Measurements from ENCODE around the gene STAT1. TPM values are rescaled to one million over a fixed set of nuclear protein-coding genes. Genes with fewer than 3 reads are reported as not detected.

STAT1 gene
- total RNA-seq, 1 experiment from 2014 or later = 32.5 TPM

DNA sequence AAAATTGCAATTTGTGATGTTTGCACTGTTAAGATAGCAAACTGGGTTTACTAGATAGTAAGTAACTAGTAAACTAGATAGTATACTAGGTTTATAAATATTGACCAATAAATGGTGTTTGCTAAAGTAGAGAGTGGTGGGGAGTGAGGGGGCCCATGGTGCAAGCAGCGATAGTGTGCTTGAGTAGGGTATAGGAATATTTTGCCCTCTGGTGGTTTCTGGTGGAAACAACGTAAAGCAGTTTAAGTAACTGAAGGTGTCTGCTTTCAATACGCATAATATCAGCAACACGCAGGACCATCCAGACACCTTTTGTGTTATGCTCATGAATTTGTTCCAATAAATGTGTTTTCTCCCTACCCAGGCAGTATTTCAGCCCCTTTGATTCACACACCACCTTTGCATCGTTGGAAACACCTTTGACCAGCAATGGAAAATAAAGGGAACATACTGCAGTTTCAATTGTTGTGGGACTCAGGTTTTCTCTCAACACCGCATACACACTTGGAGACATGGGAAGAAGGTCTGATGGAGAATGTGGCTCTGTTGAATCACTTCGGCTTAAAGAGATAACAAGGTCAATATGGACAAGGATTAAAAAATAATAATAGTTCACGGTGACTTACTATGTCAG is 16.7 kb upstream of the STAT1 start:
- Histone ChIP-seq H3K4me1 (replicated peaks; ENCODE audit: insufficient read depth) (no peaks in the 10 kb centered on the region), H4K20me1 (ENCODE audit: insufficient read depth) (no peaks in the 10 kb centered on the region), H3K4me2 (no peak overlapping the region), H3K4me3 (no peak overlapping the region), H3K79me2 (ENCODE audit: low read depth) (no peaks in the 10 kb centered on the region), H3K27ac (no peak overlapping the region), H2AFZ (no peak overlapping the region), H3K9me3 (ENCODE audit: insufficient read depth, low read depth) (no peaks in the 10 kb centered on the region), H3F3A (ENCODE audit: insufficient read depth, low read depth) (no peaks in the 10 kb centered on the region), H3K9me2 (ENCODE audit: insufficient read depth) (no peaks in the 10 kb centered on the region), H3K27me3 (ENCODE audit: insufficient read depth, low read depth) (no peaks in the 10 kb centered on the region), H3K36me3 (ENCODE audit: low read depth) (no peaks in the 10 kb centered on the region)
- DNase-seq = no peak
- POLR2A ChIA-PET (ENCODE audit: unreplicated experiment) = no interaction called here
- CTCF ChIA-PET = no interaction called here
- intact Hi-C loops (cut with micrococcal nuclease; ENCODE audit: unreplicated experiment) = no loop called here
- TF ChIP-seq EZH2 (IDR thresholded peaks at IDR 0.05; ENCODE audit: low read depth) (no peak), CTCF (conservative IDR thresholded peaks at IDR 0.05) (peak; percentile 59; the same call in 1 of the 2 replicates)
- BruUV-seq (replicated peaks) = no TSS peak

DNA sequence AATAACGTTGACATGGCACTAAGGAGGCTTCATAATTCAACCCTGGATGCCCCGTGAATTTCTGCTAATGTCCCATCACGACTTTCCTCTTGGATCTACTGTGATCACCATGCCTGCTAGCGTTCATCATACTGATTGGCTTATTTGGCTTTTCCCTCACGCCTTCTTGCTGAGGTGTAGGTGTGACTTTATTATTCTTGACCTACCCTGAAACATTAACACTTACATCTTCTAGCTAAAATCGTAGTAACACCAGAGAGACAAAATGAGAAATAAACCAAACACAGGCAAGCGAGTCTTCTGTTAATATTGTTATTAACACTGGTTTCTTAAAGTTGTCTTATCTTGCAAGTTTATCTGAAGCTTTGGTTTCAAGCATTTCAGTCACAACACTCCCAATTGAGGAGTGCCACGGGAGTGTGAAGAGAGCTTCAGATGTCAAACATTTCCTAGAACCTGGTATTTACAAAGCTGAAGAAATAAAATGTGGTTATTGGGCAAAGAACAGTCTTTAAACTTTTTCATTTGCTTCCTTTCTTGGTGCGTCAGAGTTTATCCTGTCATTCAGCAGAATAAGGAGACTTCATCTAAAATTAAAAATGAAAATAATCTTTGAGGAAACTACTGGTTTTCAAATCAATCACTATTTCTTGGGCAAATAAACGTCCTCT is 15.4 kb upstream of the STAT1 start:
- POLR2A ChIA-PET (ENCODE audit: unreplicated experiment) = no interaction called here
- H3K9me3 ChIP-seq (ENCODE audit: insufficient read depth, low read depth) = no peaks in the 10 kb centered on the region
- no peaks in the 10 kb centered on the region for H3K4me1 ChIP-seq (replicated peaks; ENCODE audit: insufficient read depth)
- CTCF ChIA-PET = no interaction called here
- TF ChIP-seq CTCF (conservative IDR thresholded peaks at IDR 0.05) = no peak
- H3K36me3 ChIP-seq (ENCODE audit: low read depth) = no peaks in the 10 kb centered on the region
- H3K4me2 ChIP-seq = no peak overlapping the region
- no peak overlapping the region for H2AFZ ChIP-seq
- no peaks in the 10 kb centered on the region for H3K27me3 ChIP-seq (ENCODE audit: insufficient read depth, low read depth)
- no peak for DNase-seq
- no peaks in the 10 kb centered on the region for H4K20me1 ChIP-seq (ENCODE audit: insufficient read depth)
- no peaks in the 10 kb centered on the region for H3K79me2 ChIP-seq (ENCODE audit: low read depth)
- intact Hi-C loops (cut with micrococcal nuclease; ENCODE audit: unreplicated experiment) = no loop called here
- H3K4me3 ChIP-seq = no peak overlapping the region
- no peaks in the 10 kb centered on the region for H3F3A ChIP-seq (ENCODE audit: insufficient read depth, low read depth)
- no peaks in the 10 kb centered on the region for H3K9me2 ChIP-seq (ENCODE audit: insufficient read depth)
- BruUV-seq (replicated peaks) = no TSS peak
- H3K27ac ChIP-seq = no peak overlapping the region

- H3K4me3 ChIP-seq = no peak overlapping the region
- H2AFZ ChIP-seq = no peak overlapping the region
- H3K36me3 ChIP-seq (ENCODE audit: low read depth) = no peaks in the 10 kb centered on the region
- ChIA-PET POLR2A (ENCODE audit: unreplicated experiment) (no interaction called here), CTCF (no interaction called here)
- H3K27ac ChIP-seq = no peak overlapping the region
- H3F3A ChIP-seq (ENCODE audit: insufficient read depth, low read depth) = no peaks in the 10 kb centered on the region
- intact Hi-C loops (cut with micrococcal nuclease; ENCODE audit: unreplicated experiment) = no loop called here
- no peaks in the 10 kb centered on the region for H3K27me3 ChIP-seq (ENCODE audit: insufficient read depth, low read depth)
- no peaks in the 10 kb centered on the region for H3K9me2 ChIP-seq (ENCODE audit: insufficient read depth)
- H3K79me2 ChIP-seq (ENCODE audit: low read depth) = no peaks in the 10 kb centered on the region
- no peak for DNase-seq
- H4K20me1 ChIP-seq (ENCODE audit: insufficient read depth) = no peaks in the 10 kb centered on the region
- no peak overlapping the region for H3K4me2 ChIP-seq
- no TSS peak for BruUV-seq (replicated peaks)
- no peak for TF ChIP-seq EZH2 (IDR thresholded peaks at IDR 0.05; ENCODE audit: low read depth)
- no peak for TF ChIP-seq CTCF (conservative IDR thresholded peaks at IDR 0.05)
- H3K4me1 ChIP-seq (replicated peaks; ENCODE audit: insufficient read depth) = 0 out of 2 replicates have a peak, but pooled peaks cover 3% of the 10 kb centered on the region
- no peaks in the 10 kb centered on the region for H3K9me3 ChIP-seq (ENCODE audit: insufficient read depth, low read depth)
These were observed 12.4 kb upstream of the STAT1 start for GRCh38 chr2:191026377-191026776.
